BLaER1 (cell line): ENCODE data around the gene PABPN1.

Source experiments
- H3K27ac ChIP-seq: shearing (Covaris generic); formaldehyde crosslinking; 2 replicates; pipeline ENCODE4 v1.8.1; 2022
- H3K27me3 ChIP-seq: shearing (Covaris generic); formaldehyde crosslinking; 2 replicates; pipeline ENCODE4 v1.8.1; 2022
- H3K36me3 ChIP-seq: shearing (Covaris generic); formaldehyde crosslinking; 2 replicates; pipeline ENCODE4 v1.8.1; 2022
- H3K4me1 ChIP-seq: shearing (Covaris generic); formaldehyde crosslinking; 2 replicates; pipeline ENCODE4 v1.8.1; 2022
- H3K4me2 ChIP-seq: shearing (Covaris generic); formaldehyde crosslinking; 2 replicates; pipeline ENCODE4 v1.8.1; 2022
- H3K4me3 ChIP-seq: shearing (Covaris generic); formaldehyde crosslinking; 2 replicates; pipeline ENCODE4 v1.8.1; 2022
- H3K9ac ChIP-seq: shearing (Covaris generic); formaldehyde crosslinking; 2 replicates; pipeline ENCODE4 v1.8.1; 2022
- H3K9me3 ChIP-seq: shearing (Covaris generic); formaldehyde crosslinking; 2 replicates; pipeline ENCODE4 v1.8.1; 2022
- H4K20me1 ChIP-seq: shearing (Covaris generic); formaldehyde crosslinking; 2 replicates; pipeline ENCODE4 v1.8.1; 2022
- Cebpa-rat ChIP-seq: shearing (Covaris generic); IDR thresholded peaks from 2 replicates; pipeline ENCODE4 v1.8.1; 2022

Gene PABPN1

DNA sequence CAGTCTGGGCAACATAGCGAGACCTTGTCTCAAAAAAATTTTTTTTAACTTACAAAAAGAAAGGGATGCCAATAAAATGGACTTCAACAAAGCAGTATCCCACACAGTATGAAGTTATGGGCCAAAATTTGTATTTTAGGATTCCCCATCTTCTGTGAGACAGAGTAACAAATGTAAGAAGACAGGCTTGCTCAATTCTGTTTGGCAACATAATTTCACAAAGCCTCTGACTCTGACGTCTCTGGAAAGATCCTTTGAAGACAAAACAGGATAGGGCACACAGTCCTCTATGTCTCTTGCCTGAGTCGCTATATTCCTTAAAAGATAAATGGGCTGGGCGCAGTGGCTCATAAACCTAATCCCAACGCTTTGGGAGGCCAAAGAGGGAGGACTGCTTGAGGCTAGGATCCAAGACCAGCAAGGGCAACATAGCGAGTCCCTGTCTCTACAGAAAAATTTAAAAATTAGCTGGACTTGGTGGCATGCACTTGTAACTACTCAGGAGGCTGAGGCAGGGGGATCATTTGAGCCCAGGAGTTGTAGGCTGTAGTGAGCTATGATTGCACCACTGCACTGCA is 34.3 kb upstream of the PABPN1 start:
- no peak for TF ChIP-seq Cebpa-rat
- Histone ChIP-seq H4K20me1 (no peaks in the 10 kb centered on the region), H3K27ac (peak overlapping the region; percentile 79), H3K9me3 (no peaks in the 10 kb centered on the region), H3K36me3 (0 out of 2 replicates have a peak, but pooled peaks cover 7% of the 10 kb centered on the region), H3K4me3 (peak overlapping the region; percentile 88), H3K9ac (peak overlapping the region; percentile 89), H3K27me3 (no peaks in the 10 kb centered on the region), H3K4me1 (peaks cover 21% of the 10 kb centered on the region), H3K4me2 (peak overlapping the region; percentile 91)

- peaks cover 26% of the 10 kb centered on the region for H3K4me1 ChIP-seq
- no peak overlapping the region for H3K27ac ChIP-seq
- H3K27me3 ChIP-seq: no peaks in the 10 kb centered on the region
- peaks cover 31% of the 10 kb centered on the region for H3K36me3 ChIP-seq
- no peaks in the 10 kb centered on the region for H3K9me3 ChIP-seq
- peak overlapping the region; percentile 37; the same call in 1 of the 2 replicates for H3K4me2 ChIP-seq
- H4K20me1 ChIP-seq: no peaks in the 10 kb centered on the region
- TF ChIP-seq Cebpa-rat: no peak
- H3K4me3 ChIP-seq: no peak overlapping the region
- H3K9ac ChIP-seq: no peak overlapping the region
Observed at GRCh38 chr14:23294734-23295561, 26.3 kb upstream of the PABPN1 start.

DNA sequence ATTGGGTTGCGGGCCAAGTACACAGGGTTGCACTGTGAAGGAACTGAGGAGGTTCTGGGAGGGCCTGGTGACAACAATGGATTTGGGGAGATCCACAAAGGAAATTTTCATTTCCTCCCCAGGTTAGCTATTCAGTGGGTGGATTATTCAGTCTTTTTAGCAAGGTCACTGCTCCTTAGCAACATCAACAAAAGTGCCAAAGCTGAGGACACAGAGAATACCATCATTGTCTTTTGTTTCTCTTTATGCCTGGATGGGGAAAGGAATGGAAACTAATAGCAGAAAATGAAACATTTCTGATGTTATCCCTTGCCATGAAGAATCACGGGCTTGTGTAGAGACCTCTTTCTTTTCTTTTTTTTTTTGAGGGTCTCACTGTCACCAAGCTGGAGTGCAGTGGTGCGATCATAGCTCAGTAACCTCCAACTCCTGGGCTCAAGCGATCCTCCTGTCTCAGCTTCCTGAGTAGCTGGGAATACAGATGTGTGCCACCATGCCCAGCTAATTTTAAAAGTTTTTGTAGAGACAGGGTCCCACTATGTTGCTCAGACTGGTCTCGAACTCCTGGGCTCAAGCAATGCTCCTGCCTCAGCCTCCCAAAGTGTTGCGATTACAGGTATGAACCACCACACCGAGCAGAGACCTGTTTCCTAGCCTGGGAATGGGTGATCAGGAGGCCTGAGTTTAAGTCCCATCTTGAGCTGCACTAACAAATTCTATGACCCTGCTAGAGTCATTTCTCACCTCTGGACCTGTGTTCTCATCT is 25.1 kb upstream of the PABPN1 start:
- H3K4me3 ChIP-seq: no peak overlapping the region
- H3K9me3 ChIP-seq: no peaks in the 10 kb centered on the region
- no peak overlapping the region for H3K27ac ChIP-seq
- no peak overlapping the region for H3K4me2 ChIP-seq
- peaks cover 31% of the 10 kb centered on the region for H3K36me3 ChIP-seq
- H3K27me3 ChIP-seq: no peaks in the 10 kb centered on the region
- H3K9ac ChIP-seq: no peak overlapping the region
- TF ChIP-seq Cebpa-rat: no peak
- peaks cover 33% of the 10 kb centered on the region for H3K4me1 ChIP-seq
- no peaks in the 10 kb centered on the region for H4K20me1 ChIP-seq

DNA sequence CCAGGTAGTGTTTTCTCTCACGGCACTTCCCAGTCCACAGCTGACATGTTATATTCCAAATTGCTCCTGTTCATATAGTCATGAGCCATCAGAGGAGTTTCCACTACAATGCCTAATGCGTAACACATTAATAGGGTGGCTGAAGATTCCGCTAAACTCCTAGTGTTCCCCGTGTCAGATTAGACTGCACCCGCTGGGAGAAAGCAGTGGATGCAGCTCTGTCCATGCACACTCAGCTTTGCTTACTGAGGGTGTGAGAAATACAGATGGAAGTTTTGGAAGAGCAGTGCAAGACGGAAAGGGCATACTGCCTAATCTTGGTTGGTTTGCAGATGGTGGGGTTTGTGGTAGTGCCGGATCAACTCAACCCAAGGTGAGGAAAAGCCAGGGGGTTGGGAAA is 24.2 kb upstream of the PABPN1 start:
- no peak overlapping the region for H3K4me2 ChIP-seq
- H3K9me3 ChIP-seq: no peaks in the 10 kb centered on the region
- no peak overlapping the region for H3K27ac ChIP-seq
- peaks cover 31% of the 10 kb centered on the region for H3K36me3 ChIP-seq
- peak overlapping the region; percentile 5; the same call in 1 of the 2 replicates for H3K9ac ChIP-seq
- H3K4me1 ChIP-seq: peaks cover 33% of the 10 kb centered on the region
- no peaks in the 10 kb centered on the region for H4K20me1 ChIP-seq
- no peak for TF ChIP-seq Cebpa-rat
- H3K4me3 ChIP-seq: no peak overlapping the region
- H3K27me3 ChIP-seq: no peaks in the 10 kb centered on the region

GRCh38 chr14:23297611-23298277 is 23.5 kb upstream of the PABPN1 start:
- H3K36me3 ChIP-seq: peaks cover 31% of the 10 kb centered on the region
- H3K4me1 ChIP-seq: peaks cover 34% of the 10 kb centered on the region
- H3K9ac ChIP-seq: 0 out of 2 replicates have a peak overlapping the region, but pooled peaks have one; percentile 7
- H4K20me1 ChIP-seq: no peaks in the 10 kb centered on the region
- no peak overlapping the region for H3K4me3 ChIP-seq
- no peak overlapping the region for H3K4me2 ChIP-seq
- no peak for TF ChIP-seq Cebpa-rat
- H3K27me3 ChIP-seq: no peaks in the 10 kb centered on the region
- H3K27ac ChIP-seq: no peak overlapping the region
- no peaks in the 10 kb centered on the region for H3K9me3 ChIP-seq

DNA sequence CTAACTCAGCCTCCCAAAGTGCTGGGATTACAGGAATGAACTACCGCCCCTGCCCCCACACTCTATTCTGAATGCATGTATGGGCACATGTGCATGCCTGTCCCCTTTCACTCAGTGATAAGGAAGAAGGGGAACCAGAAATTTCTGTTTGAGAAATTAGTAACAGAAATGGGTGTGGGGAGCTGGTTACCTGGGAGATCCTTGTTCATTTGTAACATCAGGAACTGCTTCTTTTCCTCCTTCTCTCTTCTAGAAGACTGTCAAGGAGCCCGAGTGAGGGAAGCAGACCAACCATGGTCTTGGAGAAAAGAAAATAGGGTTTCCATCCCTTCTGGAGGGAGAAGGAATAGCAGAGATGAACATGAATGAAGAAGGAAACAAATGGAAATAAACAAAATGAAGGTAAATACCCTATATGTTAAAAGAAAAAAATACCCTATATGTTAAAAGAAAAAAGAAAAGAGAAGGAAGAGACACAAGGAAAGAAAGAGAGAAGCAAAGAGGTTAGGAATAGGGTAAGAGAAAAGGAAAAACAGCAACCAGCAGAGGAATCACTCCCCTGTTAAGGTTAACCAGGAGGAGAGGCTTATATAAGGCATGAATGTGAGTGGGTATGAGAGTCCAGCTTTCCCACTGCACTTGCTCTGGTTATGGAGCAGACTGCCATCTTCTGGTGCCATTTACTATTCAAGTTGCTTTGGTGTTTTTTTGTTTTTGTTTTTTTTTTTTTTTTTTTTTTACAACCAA is 21.9 kb upstream of the PABPN1 start:
- Histone ChIP-seq H3K27ac (no peak overlapping the region), H3K4me1 (peaks cover 42% of the 10 kb centered on the region), H3K4me3 (0 out of 2 replicates have a peak overlapping the region, but pooled peaks have one; percentile 85), H3K27me3 (no peaks in the 10 kb centered on the region), H3K36me3 (peaks cover 31% of the 10 kb centered on the region), H4K20me1 (no peaks in the 10 kb centered on the region), H3K4me2 (peak overlapping the region; percentile 95), H3K9me3 (no peaks in the 10 kb centered on the region), H3K9ac (peak overlapping the region; percentile 91)
- no peak for TF ChIP-seq Cebpa-rat

DNA sequence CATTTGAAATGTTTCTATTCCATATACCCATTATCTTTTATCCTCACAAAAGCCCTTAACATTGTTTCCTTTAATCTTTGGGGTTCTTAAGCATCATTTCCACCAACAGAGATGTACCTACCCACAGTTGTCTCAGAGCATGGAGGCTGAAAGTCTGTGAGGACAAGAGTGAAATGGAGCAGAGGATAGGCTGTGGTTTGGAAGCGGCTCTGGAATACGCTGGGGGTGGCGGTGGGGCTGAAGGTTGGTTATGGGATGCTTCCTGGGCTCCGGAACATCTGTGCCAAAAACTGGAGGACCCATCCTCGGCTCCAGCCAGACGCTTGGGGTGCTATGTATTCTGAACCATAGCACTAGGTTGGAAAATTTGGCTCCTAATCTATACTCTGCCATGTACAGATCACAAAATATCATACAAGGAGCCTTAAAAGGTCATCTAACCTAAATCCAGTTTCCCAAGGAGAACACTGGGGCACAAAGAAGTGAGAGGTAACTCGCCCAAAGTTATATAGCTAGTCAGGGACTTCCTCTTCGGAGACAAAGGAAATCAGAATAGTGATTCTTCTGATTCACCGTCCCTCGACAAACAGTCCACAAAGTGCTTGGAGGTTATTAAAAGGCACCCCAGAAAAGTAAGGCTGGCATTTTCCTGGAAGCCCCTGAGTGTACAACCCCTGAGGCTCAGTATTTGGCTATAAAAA is 21.1 kb upstream of the PABPN1 start:
- Histone ChIP-seq H3K36me3 (peaks cover 31% of the 10 kb centered on the region), H4K20me1 (no peaks in the 10 kb centered on the region), H3K4me1 (peaks cover 42% of the 10 kb centered on the region), H3K9ac (peak overlapping the region; percentile 91), H3K4me3 (peak overlapping the region; percentile 85), H3K9me3 (no peaks in the 10 kb centered on the region), H3K27ac (peak overlapping the region; percentile 84), H3K4me2 (peak overlapping the region; percentile 95), H3K27me3 (no peaks in the 10 kb centered on the region)
- no peak for TF ChIP-seq Cebpa-rat

- H3K4me3 ChIP-seq: peak overlapping the region; percentile 85
Observed at GRCh38 chr14:23300687-23301223, 20.5 kb upstream of the PABPN1 start.

More at GRCh38 chr14:23300687-23301223, 20.5 kb upstream of the PABPN1 start:
- H4K20me1 ChIP-seq: no peaks in the 10 kb centered on the region
- no peaks in the 10 kb centered on the region for H3K27me3 ChIP-seq
- H3K4me2 ChIP-seq: peak overlapping the region; percentile 95
- H3K27ac ChIP-seq: peak overlapping the region; percentile 84
- peaks cover 31% of the 10 kb centered on the region for H3K36me3 ChIP-seq
- H3K9ac ChIP-seq: peak overlapping the region; percentile 91
- H3K4me1 ChIP-seq: peaks cover 48% of the 10 kb centered on the region
- TF ChIP-seq Cebpa-rat: no peak
- no peaks in the 10 kb centered on the region for H3K9me3 ChIP-seq
